IPS DF 6.9 (cell line): ENCODE results near the gene PRKAG2.

Experiments
- DNase-seq: peaks from one replicate; pipeline ENCODE4 v3.0.0-alpha.2; 2013; ENCODE audit warnings: low read depth, low spot score
- H3K27ac ChIP-seq: one replicate; pipeline ENCODE4 v1.5.1; 2013; ENCODE audit warnings: low read length, control low read depth
- H3K27me3 ChIP-seq: 2 replicates; pipeline ENCODE4 v1.6.1; 2013; ENCODE audit warnings: mild to moderate bottlenecking, low read length; ENCODE audit not compliant: control insufficient read depth, insufficient read depth
- H3K36me3 ChIP-seq: 2 replicates; pipeline ENCODE4 v1.6.1; 2013; ENCODE audit warnings: low read length; ENCODE audit not compliant: control insufficient read depth, insufficient read depth
- H3K4me1 ChIP-seq: 2 replicates; pipeline ENCODE4 v1.6.1; 2013; ENCODE audit warnings: low read length; ENCODE audit not compliant: control insufficient read depth, insufficient read depth
- H3K4me3 ChIP-seq: 2 replicates; pipeline ENCODE4 v1.5.1; 2013; ENCODE audit warnings: mild to moderate bottlenecking, low read length
- H3K9me3 ChIP-seq: 2 replicates; pipeline ENCODE4 v1.6.1; 2013; ENCODE audit warnings: low read length, inconsistent platforms; ENCODE audit not compliant: control insufficient read depth, insufficient read depth
- WGBS: extraction: QIAGEN DNeasy Blood & Tissue Kit; methylation state at CpG from one replicate; pipeline ENCODE4 v1.1.7; 2013; ENCODE audit warnings: mixed read lengths, missing lambda C conversion rate; ENCODE audit not compliant: insufficient read length, insufficient coverage; 5-methylcytosine and 5-hydroxymethylcytosine counted together

Gene PRKAG2

GRCh38 chr7:151744656-151745638 is 132.0 kb downstream of the PRKAG2 start:
- Histone ChIP-seq H3K4me1 (peaks cover 4% of the 10 kb centered on the region), H3K27me3 (no peaks in the 10 kb centered on the region), H3K36me3 (no peaks in the 10 kb centered on the region), H3K27ac (no peak overlapping the region), H3K9me3 (no peaks in the 10 kb centered on the region), H3K4me3 (no peak overlapping the region)
- no CpG with 5 or more reads among the region's 33 CpGs for WGBS
- DNase-seq = no peak

DNA sequence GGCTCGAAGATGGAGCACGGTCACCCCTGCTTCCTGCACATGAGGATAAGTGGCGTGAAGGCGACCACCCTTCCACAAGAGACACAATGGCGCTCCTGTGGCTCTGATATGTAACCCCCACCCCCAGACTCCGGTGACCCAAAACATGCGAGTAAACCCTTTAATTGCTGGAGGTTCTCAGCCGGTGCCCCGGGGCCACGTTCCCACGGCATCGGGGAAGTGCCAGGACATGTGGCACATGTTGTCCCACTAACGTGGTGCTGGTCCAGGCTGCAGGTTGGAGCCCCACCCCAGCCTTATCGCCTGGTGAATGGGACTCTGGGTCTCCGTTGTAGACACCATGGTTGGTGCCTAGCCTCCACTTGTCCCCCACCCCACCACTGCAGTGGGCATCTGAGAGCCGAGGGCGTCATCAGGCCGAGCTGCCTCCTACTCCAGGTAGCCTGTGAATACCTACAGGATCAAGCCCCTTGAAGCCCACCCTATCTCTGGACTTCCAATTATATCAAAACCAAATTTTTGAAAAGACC is 132.8 kb downstream of the PRKAG2 start:
- peaks cover 4% of the 10 kb centered on the region for H3K4me1 ChIP-seq
- H3K9me3 ChIP-seq = no peaks in the 10 kb centered on the region
- WGBS = no CpG with 5 or more reads among the region's 18 CpGs
- DNase-seq = no peak
- H3K27me3 ChIP-seq = no peaks in the 10 kb centered on the region
- H3K36me3 ChIP-seq = no peaks in the 10 kb centered on the region
- no peak overlapping the region for H3K4me3 ChIP-seq
- H3K27ac ChIP-seq = no peak overlapping the region

DNA sequence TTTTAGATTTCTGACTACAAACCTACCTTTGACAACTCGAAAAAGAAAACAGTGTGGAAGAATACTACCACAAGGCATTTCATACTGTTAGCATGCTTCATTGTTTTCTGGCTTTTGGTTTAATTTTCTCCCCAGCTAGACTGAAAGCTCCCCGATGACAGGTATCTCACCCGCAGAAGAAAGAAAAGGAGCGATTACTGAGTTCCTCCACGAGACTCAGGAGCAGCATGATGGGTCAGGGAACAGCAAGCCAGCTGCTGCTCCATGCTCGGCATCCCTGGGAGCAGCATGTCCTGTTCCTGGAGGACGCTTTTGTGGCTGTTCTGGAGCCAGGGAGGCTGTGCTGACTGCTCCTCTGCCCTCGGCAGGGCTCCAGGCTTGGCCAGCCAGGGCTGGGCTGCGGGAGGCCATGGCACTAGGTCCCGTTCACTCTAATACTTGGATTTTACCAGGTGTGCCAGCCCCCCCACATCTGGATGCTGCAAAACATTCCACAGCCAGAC is 133.4 kb downstream of the PRKAG2 start:
- H3K27me3 ChIP-seq = no peaks in the 10 kb centered on the region
- H3K36me3 ChIP-seq = no peaks in the 10 kb centered on the region
- no CpG with 5 or more reads among the region's 10 CpGs for WGBS
- no peaks in the 10 kb centered on the region for H3K9me3 ChIP-seq
- no peak for DNase-seq
- H3K27ac ChIP-seq = no peak overlapping the region
- H3K4me3 ChIP-seq = no peak overlapping the region
- H3K4me1 ChIP-seq = peaks cover 4% of the 10 kb centered on the region

DNA sequence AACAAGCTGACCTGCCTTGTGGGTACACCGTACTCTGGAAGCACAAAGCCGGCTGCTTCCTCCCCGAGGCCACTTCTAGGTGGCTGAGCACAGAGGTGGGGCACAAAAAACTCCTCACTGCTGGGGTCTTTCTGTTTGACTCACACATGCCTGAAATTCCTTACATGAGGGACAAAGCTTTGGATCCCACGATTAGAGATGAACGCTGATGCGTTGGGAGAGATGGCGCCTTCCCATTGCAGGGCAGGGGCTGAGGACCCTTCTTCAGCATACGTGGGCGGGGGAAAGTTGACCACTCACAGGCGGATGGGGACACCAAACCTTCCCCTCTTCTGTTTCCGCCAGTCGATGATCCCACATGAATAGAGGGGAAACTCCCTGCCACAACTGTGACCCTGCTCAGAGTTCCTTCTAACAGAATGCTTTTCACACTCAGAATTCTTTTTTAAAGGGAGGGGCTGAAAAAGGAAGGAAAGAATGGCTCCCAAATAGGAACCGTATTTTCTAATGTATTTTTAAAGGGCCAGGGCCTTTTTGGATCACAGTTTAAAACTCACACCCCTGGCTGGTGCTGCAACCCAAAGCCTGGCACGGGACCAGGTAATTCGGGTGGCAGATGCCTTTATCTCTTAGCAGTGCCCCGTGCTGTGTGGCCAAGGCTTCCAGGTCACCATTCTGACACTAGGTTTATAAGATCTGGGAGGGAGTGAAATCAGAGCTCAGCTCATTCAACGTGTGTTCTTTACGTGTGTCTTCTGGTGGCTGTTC is 134.0 kb downstream of the PRKAG2 start:
- no peak overlapping the region for H3K27ac ChIP-seq
- no peak overlapping the region for H3K4me3 ChIP-seq
- no CpG with 5 or more reads among the region's 18 CpGs for WGBS

GRCh38 chr7:151741585-151741984 is 135.3 kb downstream of the PRKAG2 start:
- Histone ChIP-seq H3K4me1 (peaks cover 4% of the 10 kb centered on the region), H3K4me3 (no peak overlapping the region), H3K36me3 (no peaks in the 10 kb centered on the region), H3K9me3 (no peaks in the 10 kb centered on the region), H3K27me3 (no peaks in the 10 kb centered on the region), H3K27ac (no peak overlapping the region)
- no peak for DNase-seq
- WGBS = no CpG with 5 or more reads among the region's 7 CpGs

More for the DNA sequence above, 134.0 kb downstream of the PRKAG2 start:
- Histone ChIP-seq H3K36me3 (no peaks in the 10 kb centered on the region), H3K27me3 (no peaks in the 10 kb centered on the region), H3K4me1 (peaks cover 4% of the 10 kb centered on the region), H3K9me3 (no peaks in the 10 kb centered on the region)
- DNase-seq = no peak

GRCh38 chr7:151740081-151740851 is 136.6 kb downstream of the PRKAG2 start:
- no peak for DNase-seq
- no CpG with 5 or more reads among the region's 16 CpGs for WGBS
- H3K36me3 ChIP-seq = no peaks in the 10 kb centered on the region
- no peak overlapping the region for H3K27ac ChIP-seq
- no peak overlapping the region for H3K4me3 ChIP-seq
- peaks cover 6% of the 10 kb centered on the region for H3K4me1 ChIP-seq
- no peaks in the 10 kb centered on the region for H3K27me3 ChIP-seq
- no peaks in the 10 kb centered on the region for H3K9me3 ChIP-seq

GRCh38 chr7:151738925-151739324 is 138.0 kb downstream of the PRKAG2 start:
- no CpG with 5 or more reads among the region's 10 CpGs for WGBS
- DNase-seq = no peak
- H3K27me3 ChIP-seq = no peaks in the 10 kb centered on the region
- no peak overlapping the region for H3K4me3 ChIP-seq
- no peak overlapping the region for H3K27ac ChIP-seq
- peaks cover 8% of the 10 kb centered on the region for H3K4me1 ChIP-seq
- no peaks in the 10 kb centered on the region for H3K36me3 ChIP-seq
- no peaks in the 10 kb centered on the region for H3K9me3 ChIP-seq

GRCh38 chr7:151736403-151736909 is 140.5 kb downstream of the PRKAG2 start:
- H3K9me3 ChIP-seq = no peaks in the 10 kb centered on the region
- H3K4me1 ChIP-seq = peaks cover 5% of the 10 kb centered on the region
- no peak overlapping the region for H3K27ac ChIP-seq
- H3K27me3 ChIP-seq = no peaks in the 10 kb centered on the region
- no peak overlapping the region for H3K4me3 ChIP-seq
- DNase-seq = no peak
- no peaks in the 10 kb centered on the region for H3K36me3 ChIP-seq
- no CpG with 5 or more reads among the region's 10 CpGs for WGBS

DNA sequence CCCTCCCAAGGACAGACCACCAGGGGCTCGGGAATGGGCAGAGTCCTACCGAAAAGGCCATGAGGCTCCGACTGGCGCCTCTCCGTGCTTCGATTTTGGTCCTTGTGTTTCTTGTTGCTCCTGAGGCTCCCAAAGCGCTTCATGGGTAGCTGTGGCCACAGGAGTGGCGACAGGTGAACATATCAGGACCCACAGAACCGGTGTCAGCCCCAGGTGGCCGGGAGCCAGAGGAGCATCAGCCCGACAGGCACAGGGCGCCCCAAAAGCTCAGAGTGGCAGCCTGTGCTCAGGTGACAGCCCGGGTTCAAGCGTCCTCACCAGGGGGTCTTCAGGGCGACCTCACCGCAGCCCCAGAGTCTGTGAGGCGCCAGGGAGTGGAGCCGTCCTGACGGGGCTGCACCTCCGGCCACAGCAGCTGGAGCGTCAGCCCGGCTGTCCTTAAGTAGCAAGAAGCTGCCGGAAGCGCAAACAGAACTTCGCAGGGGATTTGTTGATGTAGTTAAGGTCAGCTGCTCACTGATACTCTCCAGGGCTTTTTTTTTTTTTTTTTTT is 141.0 kb downstream of the PRKAG2 start:
- no peaks in the 10 kb centered on the region for H3K9me3 ChIP-seq
- no peak overlapping the region for H3K27ac ChIP-seq
- no peak for DNase-seq
- no peak overlapping the region for H3K4me3 ChIP-seq
- H3K27me3 ChIP-seq = no peaks in the 10 kb centered on the region
- H3K4me1 ChIP-seq = peaks cover 5% of the 10 kb centered on the region
- no peaks in the 10 kb centered on the region for H3K36me3 ChIP-seq
- no CpG with 5 or more reads among the region's 25 CpGs for WGBS
